Measurements from ENCODE around the gene TGFBRAP1.

The TGFBRAP1 gene

GRCh38 chr2:105371810-105372209, 42.3 kb upstream of the TGFBRAP1 start:
- Histone ChIP-seq H3K9me3 (ENCODE audit: control insufficient read depth, low read length) (no peaks in the 10 kb centered on the region), H3K4me3 (ENCODE audit: insufficient read depth, low read depth, low read length, poor library complexity, severe bottlenecking) (no peak overlapping the region), H3K36me3 (ENCODE audit: control insufficient read depth, insufficient read depth, low read length) (no peaks in the 10 kb centered on the region), H3K27me3 (replicated peaks; ENCODE audit: control insufficient read depth, insufficient read depth, low read length, poor library complexity, severe bottlenecking) (no peaks in the 10 kb centered on the region), H3K27ac (ENCODE audit: insufficient read depth, low read length, poor library complexity, severe bottlenecking) (no peak overlapping the region), H3K4me1 (ENCODE audit: control insufficient read depth, insufficient read depth, low read length, poor library complexity, severe bottlenecking) (peaks cover 12% of the 10 kb centered on the region)
- DNase-seq: no peak

- no peak for DNase-seq
- Histone ChIP-seq H3K4me3 (ENCODE audit: insufficient read depth, low read depth, low read length, poor library complexity, severe bottlenecking) (no peak overlapping the region), H3K27ac (ENCODE audit: insufficient read depth, low read length, poor library complexity, severe bottlenecking) (no peak overlapping the region), H3K4me1 (ENCODE audit: control insufficient read depth, insufficient read depth, low read length, poor library complexity, severe bottlenecking) (peaks cover 12% of the 10 kb centered on the region), H3K9me3 (ENCODE audit: control insufficient read depth, low read length) (no peaks in the 10 kb centered on the region), H3K36me3 (ENCODE audit: control insufficient read depth, insufficient read depth, low read length) (no peaks in the 10 kb centered on the region), H3K27me3 (replicated peaks; ENCODE audit: control insufficient read depth, insufficient read depth, low read length, poor library complexity, severe bottlenecking) (no peaks in the 10 kb centered on the region)
Observed at GRCh38 chr2:105371156-105371555, 41.6 kb upstream of the TGFBRAP1 start.

DNA sequence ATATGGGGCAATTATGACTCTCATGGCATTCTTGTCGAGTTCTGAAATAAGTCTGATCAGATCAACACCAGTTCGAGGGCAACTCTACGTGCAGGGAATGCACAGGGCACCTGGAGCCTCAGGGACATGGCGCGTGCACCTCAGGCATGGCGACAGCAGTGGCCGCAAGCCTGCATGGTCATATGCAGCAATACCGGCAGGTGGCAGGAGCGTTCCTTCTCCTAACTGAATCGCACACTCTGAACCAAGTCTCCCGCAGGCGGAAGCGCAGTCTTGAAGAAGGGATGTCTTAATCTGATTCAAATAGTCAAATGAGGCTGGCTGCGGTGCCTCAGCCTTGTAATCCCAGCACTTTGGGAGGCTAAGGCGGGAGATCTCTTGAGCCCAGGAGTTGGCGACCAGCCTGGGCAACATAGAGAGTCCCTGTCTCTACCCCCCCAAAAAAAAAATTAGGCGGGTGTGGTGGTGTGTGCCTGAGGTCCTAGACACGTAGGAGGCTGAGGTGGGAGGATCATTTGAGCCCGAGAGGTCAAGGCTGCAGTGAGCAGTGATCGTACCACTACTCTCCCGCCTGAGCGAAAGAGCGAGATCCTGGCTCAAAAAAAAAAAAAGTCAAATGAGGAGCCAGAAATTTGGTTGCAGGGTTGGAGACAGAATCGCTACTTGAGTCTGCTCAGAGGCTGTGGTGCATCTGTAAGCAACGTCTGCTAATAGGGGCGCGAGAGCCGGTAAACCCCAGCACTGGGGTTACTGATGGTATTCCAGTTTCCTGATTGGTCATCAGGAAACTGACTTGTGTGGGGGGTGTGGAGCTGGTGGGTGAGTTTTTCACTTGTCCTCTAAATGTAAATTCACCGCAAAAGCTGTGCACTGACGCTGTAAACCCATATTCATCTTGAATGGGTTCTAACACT, 40.5 kb upstream of the TGFBRAP1 start:
- Histone ChIP-seq H3K27me3 (replicated peaks; ENCODE audit: control insufficient read depth, insufficient read depth, low read length, poor library complexity, severe bottlenecking) (no peaks in the 10 kb centered on the region), H3K9me3 (ENCODE audit: control insufficient read depth, low read length) (no peaks in the 10 kb centered on the region), H3K4me1 (ENCODE audit: control insufficient read depth, insufficient read depth, low read length, poor library complexity, severe bottlenecking) (peaks cover 12% of the 10 kb centered on the region), H3K27ac (ENCODE audit: insufficient read depth, low read length, poor library complexity, severe bottlenecking) (no peak overlapping the region), H3K36me3 (ENCODE audit: control insufficient read depth, insufficient read depth, low read length) (no peaks in the 10 kb centered on the region), H3K4me3 (ENCODE audit: insufficient read depth, low read depth, low read length, poor library complexity, severe bottlenecking) (no peak overlapping the region)
- DNase-seq: peak; percentile 55 to 72 (median 62)

DNA sequence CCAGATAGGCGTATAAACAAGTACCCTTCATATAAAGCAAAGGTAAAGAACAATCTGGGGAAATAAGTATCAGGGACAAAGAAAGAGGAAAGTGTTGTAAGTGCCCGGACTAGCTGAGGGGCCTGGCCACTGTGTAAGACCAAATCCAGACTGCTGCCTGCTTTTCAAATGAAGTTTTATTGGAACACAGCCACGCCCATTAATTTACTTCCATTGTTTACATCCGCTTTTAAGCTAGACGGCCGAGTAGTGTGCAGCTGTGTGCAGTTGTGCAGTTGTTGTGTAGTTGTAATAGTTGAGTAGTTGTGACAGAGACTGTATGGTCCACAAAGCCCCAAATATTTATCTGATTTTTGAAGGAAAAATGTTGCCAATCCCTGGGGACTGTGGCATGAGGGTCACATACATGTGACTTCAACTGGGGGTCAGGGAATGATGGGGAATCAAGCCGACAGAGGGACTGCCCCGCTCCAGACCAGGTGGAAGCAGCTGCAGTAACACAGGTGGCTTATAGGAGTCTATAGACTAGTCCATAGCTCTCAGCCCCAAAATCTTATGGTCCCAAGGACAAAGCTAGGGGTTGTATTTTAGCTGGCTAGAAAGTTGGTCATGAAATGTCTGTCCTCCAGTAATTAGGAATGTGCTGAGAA, 39.3 kb upstream of the TGFBRAP1 start:
- H3K4me1 ChIP-seq (ENCODE audit: control insufficient read depth, insufficient read depth, low read length, poor library complexity, severe bottlenecking): peaks cover 12% of the 10 kb centered on the region
- H3K4me3 ChIP-seq (ENCODE audit: insufficient read depth, low read depth, low read length, poor library complexity, severe bottlenecking): no peak overlapping the region
- DNase-seq: no peak
- no peaks in the 10 kb centered on the region for H3K36me3 ChIP-seq (ENCODE audit: control insufficient read depth, insufficient read depth, low read length)
- no peaks in the 10 kb centered on the region for H3K27me3 ChIP-seq (replicated peaks; ENCODE audit: control insufficient read depth, insufficient read depth, low read length, poor library complexity, severe bottlenecking)
- no peak overlapping the region for H3K27ac ChIP-seq (ENCODE audit: insufficient read depth, low read length, poor library complexity, severe bottlenecking)
- H3K9me3 ChIP-seq (ENCODE audit: control insufficient read depth, low read length): no peaks in the 10 kb centered on the region

- Histone ChIP-seq H3K4me1 (ENCODE audit: control insufficient read depth, insufficient read depth, low read length, poor library complexity, severe bottlenecking) (peaks cover 11% of the 10 kb centered on the region), H3K9me3 (ENCODE audit: control insufficient read depth, low read length) (no peaks in the 10 kb centered on the region), H3K27me3 (replicated peaks; ENCODE audit: control insufficient read depth, insufficient read depth, low read length, poor library complexity, severe bottlenecking) (no peaks in the 10 kb centered on the region), H3K36me3 (ENCODE audit: control insufficient read depth, insufficient read depth, low read length) (no peaks in the 10 kb centered on the region), H3K4me3 (ENCODE audit: insufficient read depth, low read depth, low read length, poor library complexity, severe bottlenecking) (no peak overlapping the region), H3K27ac (ENCODE audit: insufficient read depth, low read length, poor library complexity, severe bottlenecking) (no peak overlapping the region)
- DNase-seq: no peak
Observed at GRCh38 chr2:105365206-105365605, 35.7 kb upstream of the TGFBRAP1 start.

GRCh38 chr2:105364436-105365139, 35.1 kb upstream of the TGFBRAP1 start:
- Histone ChIP-seq H3K27ac (ENCODE audit: insufficient read depth, low read length, poor library complexity, severe bottlenecking) (no peak overlapping the region), H3K4me1 (ENCODE audit: control insufficient read depth, insufficient read depth, low read length, poor library complexity, severe bottlenecking) (peaks cover 5% of the 10 kb centered on the region), H3K27me3 (replicated peaks; ENCODE audit: control insufficient read depth, insufficient read depth, low read length, poor library complexity, severe bottlenecking) (no peaks in the 10 kb centered on the region), H3K4me3 (ENCODE audit: insufficient read depth, low read depth, low read length, poor library complexity, severe bottlenecking) (no peak overlapping the region), H3K36me3 (ENCODE audit: control insufficient read depth, insufficient read depth, low read length) (no peaks in the 10 kb centered on the region), H3K9me3 (ENCODE audit: control insufficient read depth, low read length) (no peaks in the 10 kb centered on the region)
- DNase-seq: no peak

DNA sequence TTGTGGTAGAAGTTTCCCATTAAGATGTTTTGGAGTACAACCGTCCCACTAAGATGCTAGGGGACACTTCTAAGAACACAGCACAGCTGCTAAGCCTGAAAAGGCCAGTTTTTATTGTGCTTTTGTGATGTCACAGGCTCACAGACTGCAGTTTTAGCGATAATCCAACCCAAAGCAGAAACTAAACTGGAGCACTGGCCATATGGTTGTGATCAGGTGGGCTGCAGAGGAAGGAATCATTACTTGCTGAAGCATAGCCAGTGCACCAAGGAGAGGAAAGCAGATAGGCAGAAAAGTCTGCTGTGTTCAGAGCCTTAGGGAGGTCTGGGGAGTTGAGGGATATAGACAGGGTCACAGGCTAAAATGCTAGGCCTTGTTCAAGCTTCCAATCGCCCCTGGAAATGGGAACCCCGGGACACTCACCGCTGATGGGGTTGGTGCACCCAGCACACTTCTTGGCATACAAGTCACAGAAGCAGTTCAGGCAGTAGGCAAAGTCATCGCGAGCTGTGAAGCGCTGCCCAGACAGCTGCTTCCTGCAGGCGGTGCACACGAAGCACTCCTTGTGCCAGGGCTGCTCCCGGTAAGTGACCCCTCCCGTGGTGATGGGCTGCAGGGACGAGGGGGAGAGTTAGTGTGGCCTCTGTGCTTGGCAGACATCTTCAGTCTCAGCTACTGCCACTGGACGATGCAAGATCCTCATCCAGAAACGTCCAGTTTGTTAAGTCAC, 33.5 kb upstream of the TGFBRAP1 start:
- Histone ChIP-seq H3K27me3 (replicated peaks; ENCODE audit: control insufficient read depth, insufficient read depth, low read length, poor library complexity, severe bottlenecking) (no peaks in the 10 kb centered on the region), H3K36me3 (ENCODE audit: control insufficient read depth, insufficient read depth, low read length) (peaks cover 10% of the 10 kb centered on the region), H3K9me3 (ENCODE audit: control insufficient read depth, low read length) (no peaks in the 10 kb centered on the region), H3K27ac (ENCODE audit: insufficient read depth, low read length, poor library complexity, severe bottlenecking) (no peak overlapping the region), H3K4me1 (ENCODE audit: control insufficient read depth, insufficient read depth, low read length, poor library complexity, severe bottlenecking) (peaks cover 5% of the 10 kb centered on the region), H3K4me3 (ENCODE audit: insufficient read depth, low read depth, low read length, poor library complexity, severe bottlenecking) (no peak overlapping the region)
- no peak for DNase-seq

DNA sequence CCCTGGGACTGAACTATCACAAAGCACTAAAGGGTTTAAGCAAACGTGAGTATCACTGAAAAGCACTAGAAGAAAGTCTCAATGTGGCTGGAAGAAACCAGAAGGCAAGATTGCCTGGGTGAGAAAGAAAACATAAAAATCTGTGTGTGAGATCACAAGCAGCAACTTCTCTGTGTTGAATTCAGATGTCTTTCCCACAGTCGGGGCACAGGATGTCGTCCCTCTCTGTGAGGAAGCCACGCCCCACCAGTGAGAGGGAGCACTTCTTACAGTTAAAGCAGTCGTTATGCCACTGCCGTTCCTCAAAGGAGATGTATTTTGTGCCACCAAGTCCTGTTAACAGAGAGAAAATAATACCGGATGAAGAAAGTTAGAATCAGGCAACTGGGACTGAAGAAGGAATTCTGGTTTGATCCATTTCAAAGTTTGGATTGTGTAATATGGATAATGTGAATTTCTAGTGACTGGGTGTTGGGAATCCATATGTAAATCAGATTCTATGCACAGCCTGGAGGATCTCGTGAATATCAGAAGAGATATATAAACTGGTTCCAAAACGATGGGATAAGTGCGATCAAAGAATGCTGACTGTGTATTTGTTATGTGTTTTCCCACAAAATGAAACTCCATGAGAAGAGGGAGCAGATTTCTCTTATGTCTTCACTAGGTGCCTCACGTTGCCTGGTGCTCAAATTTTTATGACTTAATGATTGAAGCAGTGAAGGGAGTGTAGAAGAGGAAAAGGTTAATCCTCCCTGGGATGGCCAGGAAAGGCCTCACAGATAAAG, 31.8 kb upstream of the TGFBRAP1 start:
- H3K27ac ChIP-seq (ENCODE audit: insufficient read depth, low read length, poor library complexity, severe bottlenecking): no peak overlapping the region
- H3K36me3 ChIP-seq (ENCODE audit: control insufficient read depth, insufficient read depth, low read length): peaks cover 22% of the 10 kb centered on the region

DNA sequence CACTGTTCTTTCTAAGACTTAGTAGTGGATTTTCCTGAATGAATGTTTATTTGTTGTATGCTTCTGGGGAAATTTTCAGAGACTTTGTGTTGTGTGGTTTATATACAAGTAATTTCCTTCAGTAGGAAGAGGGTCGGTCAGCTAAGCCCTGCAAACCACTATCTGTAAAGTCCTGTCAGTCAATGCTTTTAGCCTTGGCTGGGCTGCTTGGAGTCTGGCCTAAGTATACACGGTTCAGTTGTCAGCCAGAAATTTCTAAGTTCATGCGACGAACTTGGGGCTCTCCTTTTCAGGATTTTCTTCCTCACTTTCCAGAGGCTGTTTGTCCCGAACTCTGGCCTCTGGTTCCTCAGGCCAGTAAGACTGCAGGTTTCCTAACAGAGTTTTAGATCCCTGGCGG, 29.1 kb upstream of the TGFBRAP1 start:
- no peak overlapping the region for H3K4me3 ChIP-seq (ENCODE audit: insufficient read depth, low read depth, low read length, poor library complexity, severe bottlenecking)

More for the DNA sequence above, 31.8 kb upstream of the TGFBRAP1 start:
- Histone ChIP-seq H3K4me3 (ENCODE audit: insufficient read depth, low read depth, low read length, poor library complexity, severe bottlenecking) (no peak overlapping the region), H3K4me1 (ENCODE audit: control insufficient read depth, insufficient read depth, low read length, poor library complexity, severe bottlenecking) (peaks cover 5% of the 10 kb centered on the region), H3K27me3 (replicated peaks; ENCODE audit: control insufficient read depth, insufficient read depth, low read length, poor library complexity, severe bottlenecking) (no peaks in the 10 kb centered on the region), H3K9me3 (ENCODE audit: control insufficient read depth, low read length) (no peaks in the 10 kb centered on the region)
- no peak for DNase-seq

More for the DNA sequence above, 29.1 kb upstream of the TGFBRAP1 start:
- Histone ChIP-seq H3K27ac (ENCODE audit: insufficient read depth, low read length, poor library complexity, severe bottlenecking) (no peak overlapping the region), H3K27me3 (replicated peaks; ENCODE audit: control insufficient read depth, insufficient read depth, low read length, poor library complexity, severe bottlenecking) (no peaks in the 10 kb centered on the region), H3K4me1 (ENCODE audit: control insufficient read depth, insufficient read depth, low read length, poor library complexity, severe bottlenecking) (peaks cover 5% of the 10 kb centered on the region), H3K36me3 (ENCODE audit: control insufficient read depth, insufficient read depth, low read length) (peaks cover 32% of the 10 kb centered on the region), H3K9me3 (ENCODE audit: control insufficient read depth, low read length) (no peaks in the 10 kb centered on the region)
- no peak for DNase-seq
